ENCODE measurements around the gene DEPDC5. TPM values are rescaled to one million over a fixed set of nuclear protein-coding genes. Genes with fewer than 3 reads are reported as not detected.

Gene DEPDC5
- total and polyA plus RNA-seq, 2 of the 8 experiments (the other 6 are each of a cell fraction or from before 2014, with no cell fraction given), result 18.3 to 26.5 TPM

GRCh38 chr22:31944700-31945442 lies 191.1 kb downstream of the DEPDC5 start (continued):
- TF ChIP-seq GABPA (IDR thresholded peaks at IDR 0.05; ENCODE audit: borderline replicate concordance, insufficient read depth, low read length) (no peak), RAD21 (IDR thresholded peaks at IDR 0.05 in 1 of 2, conservative IDR thresholded peaks at IDR 0.05 in 1 of 2; ENCODE audit: low read depth in 2 of 2, low read length in 2 of 2) (peak in 1 of 2 experiments; percentile 0; a peak in 1 of 4 replicates), EZH2 (IDR thresholded peaks at IDR 0.05; ENCODE audit: low read depth, low read length, severe bottlenecking) (no peak), ASH2L (IDR thresholded peaks at IDR 0.05; ENCODE audit: low read length) (peak; percentile 8), SIN3A (conservative IDR thresholded peaks at IDR 0.05 in 1 of 2, IDR thresholded peaks at IDR 0.05 in 1 of 2; ENCODE audit: low read depth in 1 of 2, low read length in 2 of 2) (peak in 1 of 2 experiments; percentile 80; a peak in 2 of 4 replicates)
